ENCODE data around the gene KDM4B.

Gene KDM4B

GRCh38 chr19:5042556-5042955 is 73.6 kb downstream of the KDM4B start:
- no peaks in the 10 kb centered on the region for H3K4me1 ChIP-seq (ENCODE audit: insufficient read depth, low read length)
- no peak overlapping the region for H3K9ac ChIP-seq (ENCODE audit: low read depth, low read length)
- no peak for DNase-seq
- no peaks in the 10 kb centered on the region for H3K9me3 ChIP-seq (ENCODE audit: insufficient read depth, low read length, severe bottlenecking)
- no peak overlapping the region for H3K4me3 ChIP-seq (ENCODE audit: low read depth in 1 of 2, low read length in 2 of 2)
- H3K4me2 ChIP-seq (ENCODE audit: insufficient read depth, low read length) = no peak overlapping the region
- H3K79me2 ChIP-seq (ENCODE audit: insufficient read depth, low read length) = peaks cover 13% of the 10 kb centered on the region
- H4K20me1 ChIP-seq (ENCODE audit: insufficient read depth, low read length) = peaks cover 43% of the 10 kb centered on the region
- no peaks in the 10 kb centered on the region for H3K27me3 ChIP-seq (ENCODE audit: insufficient read depth, low read length, poor library complexity)
- H3K36me3 ChIP-seq (ENCODE audit: insufficient read depth, low read length) = peaks cover 77% of the 10 kb centered on the region
- no peak for ATAC-seq (ENCODE audit: insufficient read depth, low read depth)
- no peak overlapping the region for H3K27ac ChIP-seq (ENCODE audit: low read length)
- no peak for TF ChIP-seq EZH2 (IDR thresholded peaks at IDR 0.05; ENCODE audit: borderline replicate concordance, low read depth, low read length, severe bottlenecking)
- TF ChIP-seq CTCF (IDR thresholded peaks at IDR 0.05; ENCODE audit: borderline replicate concordance, extremely low read depth, low read length, poor library complexity, severe bottlenecking) = no peak
- no peak overlapping the region for H2AFZ ChIP-seq (ENCODE audit: low read depth, low read length)

GRCh38 chr19:5045029-5045428 is 76.1 kb downstream of the KDM4B start:
- peaks cover 47% of the 10 kb centered on the region for H4K20me1 ChIP-seq (ENCODE audit: insufficient read depth, low read length)

GRCh38 chr19:5045956-5046338 is 77.0 kb downstream of the KDM4B start:
- H3K36me3 ChIP-seq (ENCODE audit: insufficient read depth, low read length) = peaks cover 73% of the 10 kb centered on the region
- no peak overlapping the region for H3K27ac ChIP-seq (ENCODE audit: low read length)
- no peaks in the 10 kb centered on the region for H3K9me3 ChIP-seq (ENCODE audit: insufficient read depth, low read length, severe bottlenecking)
- no peaks in the 10 kb centered on the region; the same call in 1 of the 2 replicates for H3K79me2 ChIP-seq (ENCODE audit: insufficient read depth, low read length)
- no peak for DNase-seq
- no peaks in the 10 kb centered on the region for H3K27me3 ChIP-seq (ENCODE audit: insufficient read depth, low read length, poor library complexity)
- no peak overlapping the region for H3K4me3 ChIP-seq (ENCODE audit: low read depth in 1 of 2, low read length in 2 of 2)
- H4K20me1 ChIP-seq (ENCODE audit: insufficient read depth, low read length) = peaks cover 42% of the 10 kb centered on the region
- no peak for ATAC-seq (ENCODE audit: insufficient read depth, low read depth)
- H3K4me1 ChIP-seq (ENCODE audit: insufficient read depth, low read length) = no peaks in the 10 kb centered on the region
- H3K4me2 ChIP-seq (ENCODE audit: insufficient read depth, low read length) = no peak overlapping the region
- H3K9ac ChIP-seq (ENCODE audit: low read depth, low read length) = no peak overlapping the region
- TF ChIP-seq EZH2 (IDR thresholded peaks at IDR 0.05; ENCODE audit: borderline replicate concordance, low read depth, low read length, severe bottlenecking) (no peak), CTCF (IDR thresholded peaks at IDR 0.05; ENCODE audit: borderline replicate concordance, extremely low read depth, low read length, poor library complexity, severe bottlenecking) (no peak)
- H2AFZ ChIP-seq (ENCODE audit: low read depth, low read length) = no peak overlapping the region

More at GRCh38 chr19:5045029-5045428, 76.1 kb downstream of the KDM4B start:
- Histone ChIP-seq H3K9me3 (ENCODE audit: insufficient read depth, low read length, severe bottlenecking) (no peaks in the 10 kb centered on the region), H3K4me2 (ENCODE audit: insufficient read depth, low read length) (no peak overlapping the region), H3K9ac (ENCODE audit: low read depth, low read length) (no peak overlapping the region), H3K27me3 (ENCODE audit: insufficient read depth, low read length, poor library complexity) (no peaks in the 10 kb centered on the region), H3K4me3 (ENCODE audit: low read depth in 1 of 2, low read length in 2 of 2) (no peak overlapping the region), H3K27ac (ENCODE audit: low read length) (no peak overlapping the region), H3K79me2 (ENCODE audit: insufficient read depth, low read length) (no peaks in the 10 kb centered on the region; the same call in 1 of the 2 replicates), H3K4me1 (ENCODE audit: insufficient read depth, low read length) (no peaks in the 10 kb centered on the region), H2AFZ (ENCODE audit: low read depth, low read length) (no peak overlapping the region), H3K36me3 (ENCODE audit: insufficient read depth, low read length) (peaks cover 78% of the 10 kb centered on the region)
- DNase-seq (no peak), ATAC-seq (ENCODE audit: insufficient read depth, low read depth) (no peak)
- TF ChIP-seq EZH2 (IDR thresholded peaks at IDR 0.05; ENCODE audit: borderline replicate concordance, low read depth, low read length, severe bottlenecking) (no peak), CTCF (IDR thresholded peaks at IDR 0.05; ENCODE audit: borderline replicate concordance, extremely low read depth, low read length, poor library complexity, severe bottlenecking) (no peak)

Measured in DND-41 (cell line).